Measurements from ENCODE around the gene GRID1.

DNA sequence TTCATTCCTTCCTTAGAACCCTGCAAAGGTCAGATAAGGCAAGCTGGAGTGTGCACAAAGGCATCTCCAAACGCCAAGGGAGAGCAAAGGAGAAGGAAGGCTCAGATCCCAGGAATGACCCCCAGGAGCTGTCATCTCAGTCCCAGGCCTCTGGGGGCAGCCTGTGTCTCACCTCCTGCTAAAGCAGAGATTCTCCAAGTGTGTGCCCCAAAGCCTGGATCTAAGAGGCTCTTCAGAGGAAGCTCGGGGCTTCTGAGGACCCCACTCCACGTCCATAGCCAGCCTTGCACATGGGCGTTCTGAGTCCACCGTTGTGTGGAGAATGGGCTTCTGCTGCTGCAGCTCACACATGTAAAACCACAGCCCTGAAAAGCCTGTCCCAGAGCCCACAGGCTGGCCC lies 5.1 kb upstream of the GRID1 start:
- no peak for TF ChIP-seq YY1 (IDR thresholded peaks at IDR 0.05; ENCODE audit: insufficient read depth, insufficient read length)
- TF ChIP-seq ZNF274 (IDR thresholded peaks at IDR 0.05; ENCODE audit: low read depth, low read length) = no peak
- no peak for TF ChIP-seq SUZ12 (IDR thresholded peaks at IDR 0.05; ENCODE audit: extremely low read depth, insufficient read depth, insufficient read length)
